ENCODE data around the gene LAMB1. TPM values are rescaled to one million over a fixed set of nuclear protein-coding genes. Genes with fewer than 3 reads are reported as not detected.

The LAMB1 gene
- total and polyA plus RNA-seq, 2 experiments from 2014 or later: 284 to 323 TPM

GRCh38 chr7:107977048-107977447 is 25.9 kb downstream of the LAMB1 start:
- H3K36me3 ChIP-seq (replicated peaks; ENCODE audit: insufficient read depth, low read depth): no peaks in the 10 kb centered on the region
- H3K27ac ChIP-seq: no peak overlapping the region
- H3K79me2 ChIP-seq: peaks cover 23% of the 10 kb centered on the region
- no peaks in the 10 kb centered on the region for H3K9me2 ChIP-seq (replicated peaks; ENCODE audit: insufficient read depth)
- H3K4me2 ChIP-seq: no peak overlapping the region
- no peaks in the 10 kb centered on the region for H3K27me3 ChIP-seq
- H3K9me3 ChIP-seq (ENCODE audit: low read depth): no peaks in the 10 kb centered on the region
- TF ChIP-seq EZH2 (IDR thresholded peaks at IDR 0.05; ENCODE audit: borderline replicate concordance) (no peak), EZH2phosphoT487 (IDR thresholded peaks at IDR 0.05; ENCODE audit: low read depth, severe bottlenecking, unreplicated experiment) (no peak)
- TF ChIP-seq, protein P1, sequence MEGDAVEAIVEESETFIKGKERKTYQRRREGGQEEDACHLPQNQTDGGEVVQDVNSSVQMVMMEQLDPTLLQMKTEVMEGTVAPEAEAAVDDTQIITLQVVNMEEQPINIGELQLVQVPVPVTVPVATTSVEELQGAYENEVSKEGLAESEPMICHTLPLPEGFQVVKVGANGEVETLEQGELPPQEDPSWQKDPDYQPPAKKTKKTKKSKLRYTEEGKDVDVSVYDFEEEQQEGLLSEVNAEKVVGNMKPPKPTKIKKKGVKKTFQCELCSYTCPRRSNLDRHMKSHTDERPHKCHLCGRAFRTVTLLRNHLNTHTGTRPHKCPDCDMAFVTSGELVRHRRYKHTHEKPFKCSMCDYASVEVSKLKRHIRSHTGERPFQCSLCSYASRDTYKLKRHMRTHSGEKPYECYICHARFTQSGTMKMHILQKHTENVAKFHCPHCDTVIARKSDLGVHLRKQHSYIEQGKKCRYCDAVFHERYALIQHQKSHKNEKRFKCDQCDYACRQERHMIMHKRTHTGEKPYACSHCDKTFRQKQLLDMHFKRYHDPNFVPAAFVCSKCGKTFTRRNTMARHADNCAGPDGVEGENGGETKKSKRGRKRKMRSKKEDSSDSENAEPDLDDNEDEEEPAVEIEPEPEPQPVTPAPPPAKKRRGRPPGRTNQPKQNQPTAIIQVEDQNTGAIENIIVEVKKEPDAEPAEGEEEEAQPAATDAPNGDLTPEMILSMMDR (IDR thresholded peaks at IDR 0.05; ENCODE audit: poor library complexity): no peak
- H4K20me1 ChIP-seq (ENCODE audit: insufficient read depth, poor library complexity, severe bottlenecking): no peaks in the 10 kb centered on the region
- no peak for DNase-seq (ENCODE audit: low spot score)
- no peak overlapping the region for H3K4me3 ChIP-seq
- H3K4me1 ChIP-seq (ENCODE audit: insufficient read depth): peaks cover 19% of the 10 kb centered on the region
- 94% methylated on average over 4 of the region's 4 CpGs for WGBS (ENCODE audit: low lambda C conversion rate, missing lambda C conversion rate)
- no peak overlapping the region for H2AFZ ChIP-seq

DNA sequence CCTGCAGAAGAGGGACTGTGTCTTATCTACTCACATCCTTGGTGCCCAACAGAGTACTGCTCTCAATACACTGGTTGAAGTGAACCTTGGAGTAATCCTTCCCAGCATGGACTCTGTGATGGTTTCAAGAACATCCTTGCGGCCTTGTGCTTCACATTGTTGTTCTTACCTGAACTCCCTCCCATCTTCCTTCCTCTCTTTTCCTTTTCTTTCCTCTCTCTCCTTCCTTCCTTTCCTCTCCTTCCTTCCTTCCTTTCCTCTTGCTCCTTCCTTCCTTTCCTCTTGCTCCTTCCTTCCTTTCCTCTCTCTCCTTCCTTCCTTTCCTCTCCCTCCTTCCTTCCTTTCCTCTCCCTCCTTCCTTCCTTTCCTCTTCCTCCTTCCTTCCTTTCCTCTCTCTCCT is 26.3 kb downstream of the LAMB1 start:
- no peak overlapping the region for H3K27ac ChIP-seq
- no peak for TF ChIP-seq EZH2phosphoT487 (IDR thresholded peaks at IDR 0.05; ENCODE audit: low read depth, severe bottlenecking, unreplicated experiment)
- no peak for TF ChIP-seq EZH2 (IDR thresholded peaks at IDR 0.05; ENCODE audit: borderline replicate concordance)
- TF ChIP-seq, protein P1 (IDR thresholded peaks at IDR 0.05; ENCODE audit: poor library complexity): no peak
- H4K20me1 ChIP-seq (ENCODE audit: insufficient read depth, poor library complexity, severe bottlenecking): no peaks in the 10 kb centered on the region
- no peak overlapping the region for H2AFZ ChIP-seq
- peaks cover 15% of the 10 kb centered on the region for H3K4me1 ChIP-seq (ENCODE audit: insufficient read depth)
- no peak for DNase-seq (ENCODE audit: low spot score)
- H3K79me2 ChIP-seq: peaks cover 19% of the 10 kb centered on the region
- WGBS (ENCODE audit: low lambda C conversion rate, missing lambda C conversion rate): 100% methylated on average over 1 of the region's 1 CpG
- H3K4me3 ChIP-seq: no peak overlapping the region
- H3K9me3 ChIP-seq (ENCODE audit: low read depth): no peaks in the 10 kb centered on the region
- H3K4me2 ChIP-seq: no peak overlapping the region
- H3K36me3 ChIP-seq (replicated peaks; ENCODE audit: insufficient read depth, low read depth): no peaks in the 10 kb centered on the region
- H3K9me2 ChIP-seq (replicated peaks; ENCODE audit: insufficient read depth): no peaks in the 10 kb centered on the region
- no peaks in the 10 kb centered on the region for H3K27me3 ChIP-seq

GRCh38 chr7:107975394-107976013 is 27.5 kb downstream of the LAMB1 start:
- TF ChIP-seq EZH2phosphoT487 (IDR thresholded peaks at IDR 0.05; ENCODE audit: low read depth, severe bottlenecking, unreplicated experiment): no peak
- TF ChIP-seq, protein P1 (IDR thresholded peaks at IDR 0.05; ENCODE audit: poor library complexity): no peak
- no peak for TF ChIP-seq EZH2 (IDR thresholded peaks at IDR 0.05; ENCODE audit: borderline replicate concordance)
- peaks cover 16% of the 10 kb centered on the region for H3K79me2 ChIP-seq
- H3K4me2 ChIP-seq: no peak overlapping the region
- H3K4me1 ChIP-seq (ENCODE audit: insufficient read depth): peaks cover 21% of the 10 kb centered on the region
- no peak overlapping the region for H3K27ac ChIP-seq
- H3K4me3 ChIP-seq: no peak overlapping the region
- 91% methylated on average over 13 of the region's 13 CpGs for WGBS (ENCODE audit: low lambda C conversion rate, missing lambda C conversion rate)
- no peak overlapping the region for H2AFZ ChIP-seq
- H4K20me1 ChIP-seq (ENCODE audit: insufficient read depth, poor library complexity, severe bottlenecking): no peaks in the 10 kb centered on the region
- no peaks in the 10 kb centered on the region for H3K9me3 ChIP-seq (ENCODE audit: low read depth)
- H3K9me2 ChIP-seq (replicated peaks; ENCODE audit: insufficient read depth): no peaks in the 10 kb centered on the region
- H3K36me3 ChIP-seq (replicated peaks; ENCODE audit: insufficient read depth, low read depth): no peaks in the 10 kb centered on the region
- H3K27me3 ChIP-seq: no peaks in the 10 kb centered on the region
- no peak for DNase-seq (ENCODE audit: low spot score)
